Measurements from ENCODE around the gene FANCE. TPM values are rescaled to one million over a fixed set of nuclear protein-coding genes. Genes with fewer than 3 reads are reported as not detected.

Gene FANCE
- total RNA-seq, 1 experiment from 2014 or later: 4.3 TPM

- Histone ChIP-seq H3K4me1 (ENCODE audit: control insufficient read depth, insufficient read depth, low read length) (peaks cover 9% of the 10 kb centered on the region), H3K27me3 (ENCODE audit: control insufficient read depth, insufficient read depth, low read length) (no peaks in the 10 kb centered on the region), H3K27ac (ENCODE audit: low read length) (no peak overlapping the region), H3K9me3 (ENCODE audit: control insufficient read depth, insufficient read depth, low read depth, low read length) (no peaks in the 10 kb centered on the region), H3K36me3 (ENCODE audit: control insufficient read depth, insufficient read depth, low read length) (no peaks in the 10 kb centered on the region), H3K4me3 (ENCODE audit: low read depth in 2 of 2, low read length in 2 of 2) (no peak overlapping the region)
- in situ Hi-C loops (cut with HindIII; ENCODE audit: low pct_unique_long_range_greater_than_20kb, low sequenced_read_pairs) (no loop called here), intact Hi-C loops (cut with micrococcal nuclease; ENCODE audit: unreplicated experiment) (no loop called here)
- ChIA-PET POLR2A (interaction anchor here (0.7 kb wide), 1 partner anchor 12 kb away, joined by 7 read pairs; no protein-coding TSS in a partner anchor), CTCF (interaction anchor here (0.6 kb wide), 2 partner anchors 74 to 136 kb away, joined by 3 to 8 read pairs; no protein-coding TSS in a partner anchor)
- TF ChIP-seq CTCF (IDR thresholded peaks at IDR 0.05) (no peak), REST (IDR thresholded peaks at IDR 0.05; ENCODE audit: insufficient read depth in 1 of 2, low read depth in 2 of 2, low read length in 1 of 2) (no peak), POLR2AphosphoS5 (IDR thresholded peaks at IDR 0.05; ENCODE audit: low read depth, low read length) (no peak), SIN3A (IDR thresholded peaks at IDR 0.05; ENCODE audit: borderline replicate concordance, insufficient read depth, low read depth, low read length) (no peak), TCF7L2 (IDR thresholded peaks at IDR 0.05; ENCODE audit: low read depth, low read length) (no peak)
- DNase-seq (ENCODE audit: low read depth, low spot score): no peak
- BruUV-seq (replicated peaks): no TSS peak
- ATAC-seq: no peak
Measured at GRCh38 chr6:35477551-35478179, 25.5 kb downstream of the FANCE start.

GRCh38 chr6:35478259-35478658, 26.1 kb downstream of the FANCE start:
- in situ Hi-C loops (cut with HindIII; ENCODE audit: low pct_unique_long_range_greater_than_20kb, low sequenced_read_pairs) (no loop called here), intact Hi-C loops (cut with micrococcal nuclease; ENCODE audit: unreplicated experiment) (no loop called here)
- no peak for TF ChIP-seq TCF7L2 (IDR thresholded peaks at IDR 0.05; ENCODE audit: low read depth, low read length)
- no peak for TF ChIP-seq CTCF (IDR thresholded peaks at IDR 0.05)
- no peak for TF ChIP-seq REST (IDR thresholded peaks at IDR 0.05; ENCODE audit: insufficient read depth in 1 of 2, low read depth in 2 of 2, low read length in 1 of 2)
- TF ChIP-seq SIN3A (IDR thresholded peaks at IDR 0.05; ENCODE audit: borderline replicate concordance, insufficient read depth, low read depth, low read length): no peak
- no peak for TF ChIP-seq POLR2AphosphoS5 (IDR thresholded peaks at IDR 0.05; ENCODE audit: low read depth, low read length)
- peaks cover 6% of the 10 kb centered on the region for H3K4me1 ChIP-seq (ENCODE audit: control insufficient read depth, insufficient read depth, low read length)
- DNase-seq (ENCODE audit: low read depth, low spot score) (no peak), ATAC-seq (no peak)
- BruUV-seq (replicated peaks): no TSS peak
- H3K36me3 ChIP-seq (ENCODE audit: control insufficient read depth, insufficient read depth, low read length): no peaks in the 10 kb centered on the region
- POLR2A ChIA-PET: no interaction called here
- H3K9me3 ChIP-seq (ENCODE audit: control insufficient read depth, insufficient read depth, low read depth, low read length): no peaks in the 10 kb centered on the region
- no peak overlapping the region for H3K27ac ChIP-seq (ENCODE audit: low read length)
- CTCF ChIA-PET: no interaction called here
- no peak overlapping the region for H3K4me3 ChIP-seq (ENCODE audit: low read depth in 2 of 2, low read length in 2 of 2)
- H3K27me3 ChIP-seq (ENCODE audit: control insufficient read depth, insufficient read depth, low read length): no peaks in the 10 kb centered on the region
